CD8-positive, alpha-beta memory T cell (primary cell): Measurements from ENCODE around the gene ACSF2. TPM values are rescaled to one million over a fixed set of nuclear protein-coding genes. Genes with fewer than 3 reads are reported as not detected.
"Not testable (repeated sequence)": the region's sequence is repeated elsewhere in the genome, so short reads cannot be mapped to it uniquely, and the experiment has no call there.

Experiments used
- CTCF ChIA-PET: fragments of 350-600 bp; sonication (Branson Sonifier 250); formaldehyde crosslinking; loops from one replicate; lab custom pipeline; 2021; ENCODE audit warnings: antibody characterized with exemption; lab: Charles Lee
- POLR2A ChIA-PET: fragments of 350-600 bp; sonication (Branson Sonifier 250); formaldehyde crosslinking; loops from one replicate; lab custom pipeline; 2021; ENCODE audit warnings: antibody characterized with exemption; lab: Charles Lee
- DNase-seq, 5 donors: peaks; one replicate each; pipeline versions ENCODE4 v3.0.0 to v3.0.0-alpha.2; 2020 to 2022; ENCODE audit warnings: mixed read lengths in 1 of 5
- H3K27ac ChIP-seq: one replicate; pipeline ENCODE4 v1.7.0; 2013; ENCODE audit warnings: low read depth, mild to moderate bottlenecking, low read length, moderate library complexity
- H3K27me3 ChIP-seq: 2 replicates; pipeline ENCODE4 v1.7.0; 2013; ENCODE audit warnings: low read length, mild to moderate bottlenecking; ENCODE audit not compliant: insufficient read depth, poor library complexity, severe bottlenecking
- H3K36me3 ChIP-seq: 2 replicates; pipeline ENCODE4 v1.7.0; 2013; ENCODE audit warnings: mild to moderate bottlenecking, low read length, moderate library complexity; ENCODE audit not compliant: insufficient read depth
- H3K4me1 ChIP-seq: 2 replicates; pipeline ENCODE4 v1.7.0; 2013; ENCODE audit warnings: mild to moderate bottlenecking, low read length, moderate library complexity; ENCODE audit not compliant: insufficient read depth
- H3K4me3 ChIP-seq: 2 replicates; pipeline ENCODE4 v1.7.0; 2013; ENCODE audit warnings: mild to moderate bottlenecking, low read length
- H3K9me3 ChIP-seq: 2 replicates; pipeline ENCODE4 v1.7.0; 2013; ENCODE audit warnings: mild to moderate bottlenecking, low read length
- H3K27ac Mint-ChIP-seq, 8 donors: one replicate each; pipeline ENCODE4 v1.8.0; 2020 to 2021; ENCODE audit warnings: mixed read lengths in 8 of 8, mild to moderate bottlenecking in 6 of 8, inconsistent platforms in 3 of 8, moderate library complexity in 3 of 8
- H3K27me3 Mint-ChIP-seq, 2 donors: one replicate each; pipeline ENCODE4 v1.8.0; 2020 to 2021; ENCODE audit warnings: mixed read lengths in 2 of 2, mild to moderate bottlenecking in 1 of 2, moderate library complexity in 1 of 2
- H3K36me3 Mint-ChIP-seq, 3 donors: one replicate each; pipeline ENCODE4 v1.8.0; 2020 to 2021; ENCODE audit warnings: mixed read lengths in 3 of 3, inconsistent platforms in 1 of 3, mild to moderate bottlenecking in 1 of 3
- H3K4me1 Mint-ChIP-seq, 3 donors: one replicate each; pipeline ENCODE4 v1.8.0; 2020 to 2021; ENCODE audit warnings: mixed read lengths in 3 of 3, inconsistent platforms in 1 of 3, mild to moderate bottlenecking in 1 of 3
- H3K4me3 Mint-ChIP-seq, 7 donors: one replicate each; pipeline ENCODE4 v1.8.0; 2020 to 2021; ENCODE audit warnings: mixed read lengths in 7 of 7, mild to moderate bottlenecking in 6 of 7, moderate library complexity in 4 of 7, inconsistent platforms in 2 of 7
- H3K9me3 Mint-ChIP-seq, 5 donors: one replicate each; pipeline ENCODE4 v1.8.0; 2020 to 2022; ENCODE audit warnings: mixed read lengths in 5 of 5, mild to moderate bottlenecking in 3 of 5, moderate library complexity in 2 of 5, inconsistent platforms in 1 of 5
- polyA plus RNA-seq: library from polyadenylated mRNA; unstranded; fragments of 300-500 nt; fragmentation: Illumina TruSeq; gene quantifications from one replicate; pipeline ENCODE4 v1.2.3, GENCODE V29; 2021
- total RNA-seq, 2 experiments: library from RNA; stranded (reverse); gene quantifications; one replicate each; pipeline ENCODE4 v1.2.3, GENCODE V29; 2021

The ACSF2 gene
- total and polyA plus RNA-seq, 3 experiments from 2014 or later: 3.1 to 14.8 (median 12.4) TPM

DNA sequence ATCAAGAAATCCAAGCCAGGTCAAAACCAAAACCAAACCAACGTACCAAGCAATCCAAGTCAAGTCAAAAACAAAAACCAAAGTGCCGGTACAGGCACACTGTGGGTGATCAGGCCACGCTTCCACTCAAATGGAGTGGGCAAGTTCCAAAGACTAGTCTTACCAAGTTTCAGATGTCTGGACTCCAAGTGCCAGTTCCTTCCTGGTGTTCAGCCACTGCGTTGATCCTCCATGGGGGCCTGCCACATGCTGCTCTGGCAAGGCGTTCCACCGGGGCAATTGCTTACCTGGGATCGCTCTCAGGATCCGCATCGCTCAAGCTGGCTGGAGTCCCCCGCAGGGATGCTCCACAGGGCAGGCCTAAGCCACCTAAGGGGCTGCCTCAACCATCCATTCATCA, 6.4 kb upstream of the ACSF2 start:
- DNase-seq, H3K4me3 ChIP-seq, H3K9me3 ChIP-seq, H3K27me3 ChIP-seq, POLR2A ChIA-PET, H3K36me3 Mint-ChIP-seq, H3K36me3 ChIP-seq, H3K9me3 Mint-ChIP-seq, H3K27ac ChIP-seq, H3K27me3 Mint-ChIP-seq, CTCF ChIA-PET: not testable (repeated sequence)
- H3K4me1 ChIP-seq: peaks cover 16% of the 10 kb centered on the region
- Mint-ChIP-seq H3K4me3 (peak overlapping the region in 2 of 7 donors; percentile 18 to 50), H3K4me1 (peaks cover 18 to 29% (median 22%) of the 10 kb centered on the region in 3 donors), H3K27ac (peak overlapping the region in 2 of 8 donors; percentile 58 to 88)

GRCh38 chr17:50420419-50421112, 5.5 kb upstream of the ACSF2 start:
- peaks cover 3 to 6% (median 4%) of the 10 kb centered on the region in 5 donors for H3K9me3 Mint-ChIP-seq

GRCh38 chr17:50421308-50422051, 4.5 kb upstream of the ACSF2 start:
- Histone ChIP-seq H3K27ac (peak overlapping the region; percentile 59), H3K9me3 (no peaks in the 10 kb centered on the region), H3K4me3 (peak overlapping the region; percentile 20), H3K27me3 (no peaks in the 10 kb centered on the region), H3K4me1 (peaks cover 27% of the 10 kb centered on the region), H3K36me3 (no peaks in the 10 kb centered on the region)
- H3K27me3 Mint-ChIP-seq: peaks cover 0 to 3% of the 10 kb centered on the region in 2 donors
- ChIA-PET POLR2A (interaction anchor here (0.6 to 1.1 kb wide), 6 partner anchors 10 to 638 kb away, joined by 3 to 6 read pairs (median 4); partner anchors contain the start of gene LRRC59), CTCF (interaction anchor here (0.9 to 2.4 kb wide), 3 partner anchors 22 to 58 kb away, joined by 3 to 8 read pairs (median 4); partner anchors contain the start of gene LRRC59)
- peaks cover 2 to 6% (median 2%) of the 10 kb centered on the region in 3 donors for H3K36me3 Mint-ChIP-seq
- H3K27ac Mint-ChIP-seq: peak overlapping the region; percentile 86 to 98 (median 94)
- peaks cover 21 to 34% (median 31%) of the 10 kb centered on the region in 3 donors for H3K4me1 Mint-ChIP-seq
- DNase-seq: peak in 2 of 5 donors; percentile 5 to 19
- H3K9me3 Mint-ChIP-seq: peaks cover 3 to 6% (median 4%) of the 10 kb centered on the region in 5 donors
- peak overlapping the region; percentile 74 to 87 (median 78) for H3K4me3 Mint-ChIP-seq

More at GRCh38 chr17:50420419-50421112, 5.5 kb upstream of the ACSF2 start:
- H3K36me3 Mint-ChIP-seq: peaks cover 0 to 6% (median 2%) of the 10 kb centered on the region in 3 donors
- H3K4me1 ChIP-seq: peaks cover 23% of the 10 kb centered on the region
- H3K4me3 ChIP-seq: peak overlapping the region; percentile 20
- H3K9me3 ChIP-seq: no peaks in the 10 kb centered on the region
- CTCF ChIA-PET: interaction anchor here (0.9 to 2.4 kb wide), 3 partner anchors 23 to 59 kb away, joined by 3 to 8 read pairs (median 4); partner anchors contain the start of gene LRRC59
- H3K27me3 Mint-ChIP-seq: peaks cover under 1 to 3% of the 10 kb centered on the region in 2 donors
- H3K27ac ChIP-seq: no peak overlapping the region
- no peaks in the 10 kb centered on the region for H3K27me3 ChIP-seq
- H3K27ac Mint-ChIP-seq: peak overlapping the region in 6 of 8 donors; percentile 86 to 98 (median 92)
- peak overlapping the region in 5 of 7 donors; percentile 26 to 85 (median 78) for H3K4me3 Mint-ChIP-seq
- no peaks in the 10 kb centered on the region for H3K36me3 ChIP-seq
- no peak for DNase-seq
- POLR2A ChIA-PET: interaction anchor here (0.6 to 1.0 kb wide), 2 partner anchors 24 to 637 kb away, joined by 3 read pairs; partner anchors contain the start of gene LRRC59
- peaks cover 18 to 30% (median 27%) of the 10 kb centered on the region in 3 donors for H3K4me1 Mint-ChIP-seq

DNA sequence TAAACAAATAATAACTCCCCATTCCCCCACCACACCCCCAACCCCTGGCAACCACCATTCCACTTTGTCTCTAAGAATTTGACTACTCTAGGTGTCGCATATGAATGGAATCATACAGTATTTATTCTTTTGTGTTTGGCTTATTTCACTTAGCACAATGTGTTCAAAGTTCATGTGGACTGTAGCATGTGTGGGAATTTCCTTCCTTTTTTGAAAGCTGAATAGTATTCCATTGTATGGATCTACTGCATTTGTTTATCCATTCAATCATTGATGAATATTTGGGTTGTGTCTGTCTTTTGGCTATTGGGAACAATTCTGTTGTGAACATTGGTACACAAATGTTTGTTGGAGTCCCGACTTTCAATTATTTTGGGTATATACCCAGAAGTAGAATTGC, 3.3 kb upstream of the ACSF2 start:
- Histone ChIP-seq H3K4me3 (no peak overlapping the region), H3K9me3 (no peaks in the 10 kb centered on the region), H3K27me3 (no peaks in the 10 kb centered on the region), H3K27ac (no peak overlapping the region), H3K36me3 (no peaks in the 10 kb centered on the region), H3K4me1 (peaks cover 39% of the 10 kb centered on the region)
- Mint-ChIP-seq H3K4me1 (peaks cover 31 to 46% (median 43%) of the 10 kb centered on the region in 3 donors), H3K27me3 (no peaks in the 10 kb centered on the region), H3K36me3 (peaks cover 2 to 6% (median 3%) of the 10 kb centered on the region in 3 donors), H3K4me3 (peak overlapping the region in 1 of 7 donors; percentile 26), H3K9me3 (peaks cover 3 to 6% (median 4%) of the 10 kb centered on the region in 5 donors), H3K27ac (peak overlapping the region in 4 of 8 donors; percentile 3 to 33 (median 18))
- no peak for DNase-seq
- POLR2A ChIA-PET: no interaction called here
- CTCF ChIA-PET: interaction anchor here (2.4 kb wide), 1 partner anchor 25 kb away, joined by 8 read pairs; the partner anchor contains the start of gene LRRC59

DNA sequence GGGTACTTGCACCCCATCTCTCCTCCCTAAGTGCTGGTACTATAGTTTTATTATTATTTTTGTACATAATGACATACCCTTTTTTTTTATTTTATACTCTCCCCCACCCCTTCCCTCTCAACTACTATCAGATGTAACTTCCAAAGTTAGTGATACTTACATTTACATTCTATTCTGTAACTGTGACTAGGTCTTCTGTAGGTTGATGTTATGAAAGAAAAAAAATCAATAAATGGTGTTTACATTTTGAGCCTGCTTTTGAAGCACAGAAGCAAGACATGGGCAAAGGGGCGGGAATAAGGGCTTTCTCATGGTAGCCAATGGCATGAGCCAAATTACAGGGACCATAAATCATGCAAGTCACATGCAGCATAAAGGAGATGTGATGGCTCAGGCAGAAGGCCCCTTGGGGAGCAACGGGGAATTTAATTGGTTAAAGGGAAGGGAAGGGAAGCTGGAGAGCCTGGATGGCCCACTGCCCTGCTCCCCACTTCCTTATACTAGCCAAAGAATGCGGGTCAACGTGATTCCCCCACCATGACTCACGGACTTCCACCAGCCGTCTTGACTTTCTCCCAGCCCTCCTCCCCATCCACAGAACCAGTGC, 2.4 kb upstream of the ACSF2 start:
- Mint-ChIP-seq H3K9me3 (peaks cover 3 to 6% (median 4%) of the 10 kb centered on the region in 5 donors), H3K4me3 (peak overlapping the region in 2 of 7 donors; percentile 41 to 89), H3K4me1 (peaks cover 33 to 49% (median 46%) of the 10 kb centered on the region in 3 donors), H3K27me3 (no peaks in the 10 kb centered on the region), H3K27ac (peak overlapping the region in 4 of 8 donors; percentile 15 to 49 (median 26)), H3K36me3 (peaks cover 2 to 6% (median 3%) of the 10 kb centered on the region in 3 donors)
- H3K9me3 ChIP-seq: no peaks in the 10 kb centered on the region
- CTCF ChIA-PET: interaction anchor here (4.2 kb wide), 1 partner anchor 26 kb away, joined by 30 read pairs; the partner anchor contains the start of gene LRRC59
- no peak overlapping the region for H3K27ac ChIP-seq
- no peaks in the 10 kb centered on the region for H3K27me3 ChIP-seq
- POLR2A ChIA-PET: no interaction called here
- no peak for DNase-seq
- H3K4me3 ChIP-seq: no peak overlapping the region
- peaks cover 40% of the 10 kb centered on the region for H3K4me1 ChIP-seq
- no peaks in the 10 kb centered on the region for H3K36me3 ChIP-seq

GRCh38 chr17:50424246-50424995, 1.6 kb upstream of the ACSF2 start:
- Histone ChIP-seq H3K9me3 (no peaks in the 10 kb centered on the region), H3K4me3 (no peak overlapping the region), H3K27ac (no peak overlapping the region), H3K4me1 (peaks cover 40% of the 10 kb centered on the region), H3K27me3 (no peaks in the 10 kb centered on the region), H3K36me3 (no peaks in the 10 kb centered on the region)
- H3K4me1 Mint-ChIP-seq: peaks cover 32 to 44% (median 43%) of the 10 kb centered on the region in 3 donors
- H3K27ac Mint-ChIP-seq: peak overlapping the region in 5 of 8 donors; percentile 15 to 96 (median 49)
- H3K4me3 Mint-ChIP-seq: peak overlapping the region in 6 of 7 donors; percentile 20 to 89 (median 74)
- CTCF ChIA-PET: interaction anchor here (4.2 kb wide), 1 partner anchor 27 kb away, joined by 30 read pairs; the partner anchor contains the start of gene LRRC59
- no peaks in the 10 kb centered on the region for H3K9me3 Mint-ChIP-seq
- POLR2A ChIA-PET: no interaction called here
- no peaks in the 10 kb centered on the region for H3K27me3 Mint-ChIP-seq
- DNase-seq: no peak
- H3K36me3 Mint-ChIP-seq: peaks cover 0 to 3% (median 0%) of the 10 kb centered on the region in 3 donors
